CD4-positive, alpha-beta T cell (primary cell): ENCODE data around the gene GTF2IRD1. TPM values are rescaled to one million over a fixed set of nuclear protein-coding genes. Genes with fewer than 3 reads are reported as not detected.

ENCODE experiments used
- ATAC-seq: fragments of 200-7000 bp; cut with Tn5 transposase; one replicate; pipeline ENCODE4 v1.10.0; 2022; ENCODE audit warnings: mild to moderate bottlenecking; ENCODE audit not compliant: poor library complexity
- CTCF ChIA-PET: fragments of 350-600 bp; sonication (Branson Sonifier 250); formaldehyde crosslinking; loops from one replicate; lab custom pipeline; 2021; ENCODE audit warnings: antibody characterized with exemption, inconsistent platforms; lab: Charles Lee
- POLR2A ChIA-PET: fragments of 350-600 bp; sonication (Branson Sonifier 250); formaldehyde crosslinking; loops from one replicate; lab custom pipeline; 2021; ENCODE audit warnings: antibody characterized with exemption, inconsistent platforms; lab: Charles Lee
- DNase-seq, 14 experiments: peaks; one replicate each; pipeline ENCODE4 v3.0.0-alpha.2; 2013 to 2020; ENCODE audit warnings: mixed read lengths in 2 of 14
- H3K27ac ChIP-seq, 2 donors: one replicate each; pipeline versions ENCODE4 v1.5.1 to v1.7.0; 2013; ENCODE audit warnings: low read length in 2 of 2, low read depth in 1 of 2, mild to moderate bottlenecking in 1 of 2
- H3K27me3 ChIP-seq, 2 experiments: 1 replicate in 1 of 2; 2 replicates in 1 of 2; pipeline versions ENCODE4 v1.6.1 to v1.7.0; 2013; ENCODE audit warnings: low read length in 2 of 2, control low read depth in 1 of 2, mild to moderate bottlenecking in 1 of 2, moderate library complexity in 1 of 2; ENCODE audit not compliant: insufficient read depth in 2 of 2, control insufficient read depth in 1 of 2
- H3K36me3 ChIP-seq: one replicate; pipeline ENCODE4 v1.6.1; 2013; ENCODE audit warnings: low read length, control low read depth; ENCODE audit not compliant: insufficient read depth
- H3K4me1 ChIP-seq: one replicate; pipeline ENCODE4 v1.6.1; 2013; ENCODE audit warnings: low read length, control low read depth; ENCODE audit not compliant: insufficient read depth
- H3K4me3 ChIP-seq: one replicate; pipeline ENCODE4 v1.5.1; 2013; ENCODE audit warnings: mild to moderate bottlenecking, low read length, moderate library complexity
- H3K9me3 ChIP-seq, 2 experiments: 1 replicate in 1 of 2; 2 replicates in 1 of 2; pipeline versions ENCODE4 v1.6.1 to v1.7.0; 2013; ENCODE audit warnings: low read length in 2 of 2, mild to moderate bottlenecking in 2 of 2, control low read depth in 1 of 2, moderate library complexity in 1 of 2; ENCODE audit not compliant: control insufficient read depth in 1 of 2, insufficient read depth in 1 of 2
- H3K27ac Mint-ChIP-seq: one replicate; pipeline ENCODE4 v1.8.0; 2020; ENCODE audit warnings: mixed read lengths
- H3K27me3 Mint-ChIP-seq: one replicate; pipeline ENCODE4 v1.8.0; 2021; ENCODE audit warnings: mixed read lengths
- H3K36me3 Mint-ChIP-seq: one replicate; pipeline ENCODE4 v1.8.0; 2021; ENCODE audit warnings: low read depth, mixed read lengths
- H3K4me1 Mint-ChIP-seq: one replicate; pipeline ENCODE4 v1.8.0; 2021; ENCODE audit warnings: low read depth, mixed read lengths
- H3K4me3 Mint-ChIP-seq: one replicate; pipeline ENCODE4 v1.8.0; 2020; ENCODE audit warnings: mild to moderate bottlenecking, mixed read lengths
- H3K9me3 Mint-ChIP-seq: one replicate; pipeline ENCODE4 v1.8.0; 2020; ENCODE audit warnings: mixed read lengths
- CTCF ChIP-seq: fragments of 200-600 bp; IDR thresholded peaks from one replicate; pipeline ENCODE4 v1.8.0; 2022; ENCODE audit warnings: antibody characterized with exemption, mild to moderate bottlenecking
- intact Hi-C, 2 experiments: fragments of 100-400 bp; cut with DNase I in 1 of 2; cut with micrococcal nuclease in 1 of 2; formaldehyde crosslinking; loops; one replicate each; pipeline versions ENCODE4 v1.15.1 to v1.9.0; 2023 to 2025; cut with DNase I, micrococcal nuclease
- total RNA-seq, 174 experiments: library from RNA in 2 of 174; stranded (reverse) in 2 of 174; gene quantifications; one replicate each; pipeline ENCODE4 v1.2.3 and lab custom pipeline; 2021 to 2026

GTF2IRD1 gene
- total RNA-seq, 2 experiments from 2014 or later = 0.74 to 1.2 TPM

GRCh38 chr7:74479961-74480829 is 26.5 kb downstream of the GTF2IRD1 start:
- ChIA-PET CTCF (no interaction called here), POLR2A (no interaction called here)
- Mint-ChIP-seq H3K9me3 (no peaks in the 10 kb centered on the region), H3K27me3 (peaks cover 7% of the 10 kb centered on the region), H3K36me3 (no peaks in the 10 kb centered on the region), H3K4me3 (no peak overlapping the region), H3K4me1 (no peaks in the 10 kb centered on the region), H3K27ac (no peak overlapping the region)
- Histone ChIP-seq H3K27ac (no peak overlapping the region), H3K4me3 (no peak overlapping the region), H3K27me3 (peaks cover 6 to 7% of the 10 kb centered on the region in 2 experiments), H3K9me3 (no peaks in the 10 kb centered on the region), H3K4me1 (no peaks in the 10 kb centered on the region), H3K36me3 (no peaks in the 10 kb centered on the region)
- ATAC-seq = no peak
- intact Hi-C loops = no loop called here
- TF ChIP-seq CTCF = no peak
- peak in 2 of 14 experiments; percentile 38 to 61 for DNase-seq

GRCh38 chr7:74480861-74481417 is 27.2 kb downstream of the GTF2IRD1 start:
- H3K27me3 Mint-ChIP-seq = peaks cover 7% of the 10 kb centered on the region
- CTCF ChIA-PET = no interaction called here
- no peaks in the 10 kb centered on the region for H3K9me3 Mint-ChIP-seq
- no peaks in the 10 kb centered on the region for H3K9me3 ChIP-seq
- H3K27me3 ChIP-seq = peaks cover 6 to 7% of the 10 kb centered on the region in 2 experiments
- intact Hi-C loops = no loop called here
- no peak overlapping the region for H3K27ac Mint-ChIP-seq
- no peaks in the 10 kb centered on the region for H3K4me1 Mint-ChIP-seq
- ATAC-seq (no peak), DNase-seq (no peak)
- no peaks in the 10 kb centered on the region for H3K36me3 ChIP-seq
- H3K36me3 Mint-ChIP-seq = no peaks in the 10 kb centered on the region
- no peak overlapping the region for H3K27ac ChIP-seq
- H3K4me1 ChIP-seq = no peaks in the 10 kb centered on the region
- H3K4me3 Mint-ChIP-seq = no peak overlapping the region
- no peak overlapping the region for H3K4me3 ChIP-seq
- POLR2A ChIA-PET = no interaction called here
- TF ChIP-seq CTCF = no peak

GRCh38 chr7:74481458-74482196 is 27.9 kb downstream of the GTF2IRD1 start:
- no peaks in the 10 kb centered on the region for H3K9me3 Mint-ChIP-seq
- H3K27me3 ChIP-seq = peaks cover 6 to 7% of the 10 kb centered on the region in 2 experiments
- no peak overlapping the region for H3K4me3 ChIP-seq
- H3K4me3 Mint-ChIP-seq = no peak overlapping the region
- no peaks in the 10 kb centered on the region for H3K9me3 ChIP-seq
- H3K27ac Mint-ChIP-seq = no peak overlapping the region
- no peaks in the 10 kb centered on the region for H3K4me1 Mint-ChIP-seq
- POLR2A ChIA-PET = no interaction called here
- ATAC-seq = no peak
- CTCF ChIA-PET = no interaction called here
- peaks cover 7% of the 10 kb centered on the region for H3K27me3 Mint-ChIP-seq
- intact Hi-C loops = no loop called here
- no peaks in the 10 kb centered on the region for H3K36me3 ChIP-seq
- no peak overlapping the region for H3K27ac ChIP-seq
- H3K4me1 ChIP-seq = no peaks in the 10 kb centered on the region
- no peak for TF ChIP-seq CTCF
- no peaks in the 10 kb centered on the region for H3K36me3 Mint-ChIP-seq
- no peak for DNase-seq
